Caco-2 (cell line): ENCODE measurements around the gene RETNLB. TPM values are rescaled to one million over a fixed set of nuclear protein-coding genes. Genes with fewer than 3 reads are reported as not detected.

ENCODE experiments used
- BruUV-seq: library from RNA; stranded (reverse); fragments of 400-500 nt; replicated peaks from 2 replicates; lab custom pipeline; 2021; lab: Mats Ljungman, UMichigan
- CTCF ChIA-PET: fragments of 300-600 bp; sonication (Branson Sonifier 250); formaldehyde crosslinking; loops from one replicate; lab custom pipeline; 2022; ENCODE audit warnings: antibody characterized with exemption; lab: Charles Lee
- POLR2A ChIA-PET: fragments of 300-600 bp; sonication (Branson Sonifier 250); formaldehyde crosslinking; loops from one replicate; lab custom pipeline; 2022; ENCODE audit warnings: antibody characterized with exemption; lab: Charles Lee
- DNase-seq, 2 experiments: peaks; one replicate each; pipeline versions ENCODE4 v3.0.0 to v3.0.0-alpha.2; 2020 to 2022
- H3K27me3 ChIP-seq: replicated peaks from 2 replicates; pipeline ENCODE4 v1.6.0; 2011; ENCODE audit warnings: low read length; ENCODE audit not compliant: control insufficient read depth, insufficient read depth
- H3K36me3 ChIP-seq: 2 replicates; pipeline ENCODE4 v1.5.1; 2011; ENCODE audit warnings: low read length; ENCODE audit not compliant: control insufficient read depth, insufficient read depth
- H3K4me1 ChIP-seq: fragments of 250-450 bp; sonication (Bioruptor Pico); 2 replicates; pipeline ENCODE4 v1.5.1; 2020; ENCODE audit warnings: mild to moderate bottlenecking
- H3K4me3 ChIP-seq: 2 replicates; pipeline ENCODE4 v1.5.1; 2011; ENCODE audit warnings: low read depth, mild to moderate bottlenecking, control low read depth, low read length
- H3K9me3 ChIP-seq: fragments of 250-450 bp; sonication (Bioruptor Pico); 2 replicates; pipeline ENCODE4 v1.5.1; 2020; ENCODE audit warnings: mild to moderate bottlenecking, moderate library complexity
- H3K27ac Mint-ChIP-seq: one replicate; pipeline ENCODE4 v1.8.0; 2022; ENCODE audit warnings: mixed read lengths; ENCODE audit not compliant: unreplicated experiment
- H3K27me3 Mint-ChIP-seq: one replicate; pipeline ENCODE4 v1.8.0; 2022; ENCODE audit warnings: mixed read lengths; ENCODE audit not compliant: insufficient read depth, unreplicated experiment
- H3K36me3 Mint-ChIP-seq: one replicate; pipeline ENCODE4 v1.8.0; 2022; ENCODE audit warnings: mild to moderate bottlenecking, mixed read lengths; ENCODE audit not compliant: insufficient read depth, unreplicated experiment
- H3K4me1 Mint-ChIP-seq: one replicate; pipeline ENCODE4 v1.8.0; 2022; ENCODE audit warnings: low read depth, mixed read lengths; ENCODE audit not compliant: unreplicated experiment
- H3K4me3 Mint-ChIP-seq: one replicate; pipeline ENCODE4 v1.8.0; 2022; ENCODE audit warnings: mild to moderate bottlenecking, moderate library complexity, mixed read lengths; ENCODE audit not compliant: unreplicated experiment
- H3K9me3 Mint-ChIP-seq: one replicate; pipeline ENCODE4 v1.8.0; 2022; ENCODE audit warnings: mixed read lengths; ENCODE audit not compliant: unreplicated experiment
- intact Hi-C: fragments of 100-400 bp; cut with micrococcal nuclease; formaldehyde crosslinking; loops from one replicate; pipeline ENCODE4 v1.10.0; 2022; ENCODE audit not compliant: unreplicated experiment
- total RNA-seq: library from RNA; stranded (reverse); gene quantifications from 2 replicates; pipeline ENCODE4 v1.2.3, GENCODE V29; 2022
- TF ChIP-seq, protein P1 (sequence below), 2 experiments: fragments of 200-600 bp in 1 of 2; IDR thresholded peaks; 1 replicate in 1 of 2; 2 replicates in 1 of 2; pipeline versions ENCODE4 v1.5.1 to v1.8.0; 2011 to 2022; ENCODE audit warnings: antibody characterized with exemption in 1 of 2, control low read depth in 1 of 2, inconsistent platforms in 1 of 2, low read depth in 1 of 2, low read length in 1 of 2, mild to moderate bottlenecking in 1 of 2, moderate library complexity in 1 of 2; ENCODE audit not compliant: insufficient read depth in 1 of 2, severe bottlenecking in 1 of 2, unreplicated experiment in 1 of 2

RETNLB gene
- total RNA-seq, 1 experiment from 2014 or later, result not detected

DNA sequence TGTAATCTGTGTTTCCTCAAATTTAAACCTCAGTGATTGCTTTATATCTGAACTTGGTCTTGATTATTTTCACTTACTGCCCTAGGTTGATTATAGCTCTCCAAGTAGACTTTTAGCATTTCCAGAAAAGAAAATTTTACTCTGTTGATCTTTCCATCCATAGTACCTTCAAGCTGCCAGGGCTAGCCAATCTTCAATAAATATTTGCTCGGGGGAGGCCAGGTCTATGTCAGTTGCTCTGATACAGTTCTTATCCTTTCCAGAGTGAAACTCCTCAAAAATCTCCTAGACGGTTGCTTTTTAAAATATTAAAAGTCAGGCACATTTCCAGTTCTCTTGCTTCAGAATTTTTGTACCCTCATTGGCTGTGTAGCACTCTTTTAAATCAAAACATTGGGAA, 38.8 kb downstream of the RETNLB start:
- H3K36me3 Mint-ChIP-seq, result no peaks in the 10 kb centered on the region
- TF ChIP-seq, protein P1, sequence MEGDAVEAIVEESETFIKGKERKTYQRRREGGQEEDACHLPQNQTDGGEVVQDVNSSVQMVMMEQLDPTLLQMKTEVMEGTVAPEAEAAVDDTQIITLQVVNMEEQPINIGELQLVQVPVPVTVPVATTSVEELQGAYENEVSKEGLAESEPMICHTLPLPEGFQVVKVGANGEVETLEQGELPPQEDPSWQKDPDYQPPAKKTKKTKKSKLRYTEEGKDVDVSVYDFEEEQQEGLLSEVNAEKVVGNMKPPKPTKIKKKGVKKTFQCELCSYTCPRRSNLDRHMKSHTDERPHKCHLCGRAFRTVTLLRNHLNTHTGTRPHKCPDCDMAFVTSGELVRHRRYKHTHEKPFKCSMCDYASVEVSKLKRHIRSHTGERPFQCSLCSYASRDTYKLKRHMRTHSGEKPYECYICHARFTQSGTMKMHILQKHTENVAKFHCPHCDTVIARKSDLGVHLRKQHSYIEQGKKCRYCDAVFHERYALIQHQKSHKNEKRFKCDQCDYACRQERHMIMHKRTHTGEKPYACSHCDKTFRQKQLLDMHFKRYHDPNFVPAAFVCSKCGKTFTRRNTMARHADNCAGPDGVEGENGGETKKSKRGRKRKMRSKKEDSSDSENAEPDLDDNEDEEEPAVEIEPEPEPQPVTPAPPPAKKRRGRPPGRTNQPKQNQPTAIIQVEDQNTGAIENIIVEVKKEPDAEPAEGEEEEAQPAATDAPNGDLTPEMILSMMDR (IDR thresholded peaks at IDR 0.05; ENCODE audit: insufficient read depth in 1 of 2, low read depth in 1 of 2, low read length in 1 of 2, severe bottlenecking in 1 of 2, unreplicated experiment in 1 of 2), result no peak
- H3K9me3 Mint-ChIP-seq, result no peaks in the 10 kb centered on the region
- no peaks in the 10 kb centered on the region for H3K4me1 Mint-ChIP-seq
- no peak for DNase-seq
- BruUV-seq, result no TSS peak
- ChIA-PET CTCF (no interaction called here), POLR2A (no interaction called here)
- H3K9me3 ChIP-seq, result no peaks in the 10 kb centered on the region
- H3K4me3 Mint-ChIP-seq, result no peak overlapping the region
- no peak overlapping the region for H3K27ac Mint-ChIP-seq
- no peak overlapping the region for H3K4me3 ChIP-seq
- intact Hi-C loops, result no loop called here
- no peaks in the 10 kb centered on the region for H3K36me3 ChIP-seq
- H3K4me1 ChIP-seq, result no peaks in the 10 kb centered on the region
- no peaks in the 10 kb centered on the region for H3K27me3 Mint-ChIP-seq
- no peaks in the 10 kb centered on the region; the same call in 1 of the 2 replicates for H3K27me3 ChIP-seq

DNA sequence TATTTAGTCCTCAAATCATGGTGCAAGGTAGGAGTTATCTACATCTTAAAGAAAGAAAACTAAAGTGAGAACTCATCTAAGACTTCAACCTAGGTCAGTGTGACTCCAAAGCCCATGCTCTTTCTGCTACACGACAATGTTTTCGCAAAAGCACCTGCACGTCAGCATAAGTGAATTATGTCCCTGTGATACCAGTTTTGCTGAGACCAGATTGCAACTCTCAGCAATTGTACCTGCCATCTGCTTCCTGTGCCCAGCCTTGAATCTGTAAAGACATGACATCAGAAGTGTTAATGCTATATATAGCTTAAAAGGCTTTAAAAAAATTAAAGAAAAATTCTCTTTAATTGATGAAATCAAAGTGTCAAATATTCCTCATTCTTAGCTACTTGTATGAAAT, 43.4 kb downstream of the RETNLB start:
- no TSS peak for BruUV-seq
- TF ChIP-seq, protein P1 (IDR thresholded peaks at IDR 0.05; ENCODE audit: insufficient read depth in 1 of 2, low read depth in 1 of 2, low read length in 1 of 2, severe bottlenecking in 1 of 2, unreplicated experiment in 1 of 2), result no peak
- POLR2A ChIA-PET, result no interaction called here
- DNase-seq, result no peak
- Mint-ChIP-seq H3K4me3 (no peak overlapping the region), H3K4me1 (no peaks in the 10 kb centered on the region), H3K36me3 (no peaks in the 10 kb centered on the region), H3K9me3 (no peaks in the 10 kb centered on the region), H3K27ac (no peak overlapping the region), H3K27me3 (no peaks in the 10 kb centered on the region)
- H3K36me3 ChIP-seq, result no peaks in the 10 kb centered on the region
- CTCF ChIA-PET, result no interaction called here
- intact Hi-C loops, result no loop called here
- no peak overlapping the region for H3K4me3 ChIP-seq
- H3K4me1 ChIP-seq, result no peaks in the 10 kb centered on the region
- no peaks in the 10 kb centered on the region for H3K9me3 ChIP-seq
- no peaks in the 10 kb centered on the region; the same call in 1 of the 2 replicates for H3K27me3 ChIP-seq

DNA sequence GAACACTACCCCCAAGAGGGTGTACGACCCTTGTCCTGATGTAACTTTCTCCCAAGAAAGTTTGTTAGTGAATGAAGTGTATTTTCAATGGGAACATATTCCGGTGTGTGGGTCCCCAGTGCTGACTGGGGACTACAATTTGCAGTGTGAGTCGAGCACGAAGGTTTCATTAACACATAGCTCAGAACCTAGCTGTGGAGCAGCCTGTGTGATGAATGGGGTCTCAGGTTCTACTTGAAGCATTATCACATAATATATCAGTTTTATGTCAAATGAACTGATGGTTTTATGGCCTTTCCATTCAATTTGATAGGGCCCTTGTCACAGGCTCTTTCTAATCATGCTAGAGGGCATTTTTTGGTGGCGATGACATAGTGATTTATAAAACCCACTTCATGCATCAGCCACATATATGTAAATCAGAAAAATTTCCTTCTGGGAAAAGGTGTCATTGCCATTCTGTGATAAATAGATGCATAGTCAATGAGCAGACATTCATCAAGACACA, 44.1 kb downstream of the RETNLB start:
- Histone ChIP-seq H3K27me3 (no peaks in the 10 kb centered on the region; the same call in 1 of the 2 replicates), H3K4me1 (no peaks in the 10 kb centered on the region), H3K9me3 (no peaks in the 10 kb centered on the region), H3K36me3 (no peaks in the 10 kb centered on the region), H3K4me3 (no peak overlapping the region)
- H3K36me3 Mint-ChIP-seq, result no peaks in the 10 kb centered on the region
- no peaks in the 10 kb centered on the region for H3K27me3 Mint-ChIP-seq
- no peaks in the 10 kb centered on the region for H3K4me1 Mint-ChIP-seq
- no peak overlapping the region for H3K4me3 Mint-ChIP-seq
- POLR2A ChIA-PET, result no interaction called here
- intact Hi-C loops, result no loop called here
- CTCF ChIA-PET, result no interaction called here
- H3K9me3 Mint-ChIP-seq, result no peaks in the 10 kb centered on the region
- no TSS peak for BruUV-seq
- DNase-seq, result no peak
- TF ChIP-seq, protein P1 (IDR thresholded peaks at IDR 0.05; ENCODE audit: insufficient read depth in 1 of 2, low read depth in 1 of 2, low read length in 1 of 2, severe bottlenecking in 1 of 2, unreplicated experiment in 1 of 2), result no peak
- H3K27ac Mint-ChIP-seq, result no peak overlapping the region

Other genes with a start within 250 kb of the RETNLB start
- 0.21 and 0.25 TPM in 2 replicates for gene MYH15, start 246.8 kb downstream of the RETNLB start, total RNA-seq
- gene CIP2A, start 168.0 kb downstream of the RETNLB start, total RNA-seq, result 26.3 and 26.9 TPM in 2 replicates
- 20.9 and 21.2 TPM in 2 replicates for gene DZIP3, start 167.7 kb downstream of the RETNLB start, total RNA-seq
- gene TRAT1, start 65.4 kb upstream of the RETNLB start, total RNA-seq, result not detected in 2 replicates
- gene GUCA1C, start 196.5 kb upstream of the RETNLB start, total RNA-seq, result not detected in 2 replicates